Epidermal melanocyte (primary cell): ENCODE measurements around the gene PRF1.
"Not testable (repeated sequence)": the region's sequence is repeated elsewhere in the genome, so short reads cannot be mapped to it uniquely, and the experiment has no call there.

ENCODE experiments used
- DNase-seq: peaks from one replicate; pipeline ENCODE4 v3.0.0; 2011; ENCODE audit warnings: low spot score; ENCODE audit not compliant: insufficient read length

The PRF1 gene

DNA sequence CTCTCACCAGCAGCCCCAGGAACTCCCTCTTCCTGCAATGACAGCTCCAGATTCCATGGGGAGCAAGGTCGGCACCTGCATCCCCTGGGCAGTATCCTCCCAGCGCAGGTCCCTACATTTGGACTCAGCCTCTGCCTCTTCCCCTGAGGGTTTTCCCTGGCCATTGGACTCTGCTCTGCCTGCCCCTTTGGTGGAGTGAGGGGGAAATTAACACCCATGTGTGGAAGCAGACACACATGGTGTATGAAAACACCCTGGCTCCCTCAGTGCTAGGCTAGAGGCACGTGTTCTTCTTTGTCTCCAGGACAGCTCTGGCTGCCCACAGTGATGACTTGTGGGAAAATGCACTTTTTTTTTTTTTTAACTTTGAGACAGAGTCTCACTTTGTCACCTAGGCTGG lies 8.4 kb downstream of the PRF1 start:
- DNase-seq: no peak

DNA sequence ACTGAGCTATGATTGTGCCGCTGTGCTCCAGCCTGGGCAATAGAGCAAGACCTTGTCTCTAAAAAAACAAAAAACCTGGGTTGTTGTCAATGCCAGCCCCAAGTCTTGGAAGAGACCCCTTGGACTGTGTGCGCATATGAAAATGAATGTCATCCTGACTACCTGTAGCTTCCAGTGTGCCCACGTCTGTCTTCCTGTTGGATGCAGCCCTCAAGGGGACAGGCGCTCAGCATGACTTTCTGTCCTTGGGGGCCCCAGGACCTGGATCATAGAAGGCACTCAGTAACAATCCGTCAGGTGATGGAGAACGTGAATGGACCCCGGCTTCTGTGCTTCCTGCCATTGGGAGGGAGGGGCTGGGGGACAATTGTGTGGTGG lies 9.0 kb downstream of the PRF1 start:
- no peak for DNase-seq

DNA sequence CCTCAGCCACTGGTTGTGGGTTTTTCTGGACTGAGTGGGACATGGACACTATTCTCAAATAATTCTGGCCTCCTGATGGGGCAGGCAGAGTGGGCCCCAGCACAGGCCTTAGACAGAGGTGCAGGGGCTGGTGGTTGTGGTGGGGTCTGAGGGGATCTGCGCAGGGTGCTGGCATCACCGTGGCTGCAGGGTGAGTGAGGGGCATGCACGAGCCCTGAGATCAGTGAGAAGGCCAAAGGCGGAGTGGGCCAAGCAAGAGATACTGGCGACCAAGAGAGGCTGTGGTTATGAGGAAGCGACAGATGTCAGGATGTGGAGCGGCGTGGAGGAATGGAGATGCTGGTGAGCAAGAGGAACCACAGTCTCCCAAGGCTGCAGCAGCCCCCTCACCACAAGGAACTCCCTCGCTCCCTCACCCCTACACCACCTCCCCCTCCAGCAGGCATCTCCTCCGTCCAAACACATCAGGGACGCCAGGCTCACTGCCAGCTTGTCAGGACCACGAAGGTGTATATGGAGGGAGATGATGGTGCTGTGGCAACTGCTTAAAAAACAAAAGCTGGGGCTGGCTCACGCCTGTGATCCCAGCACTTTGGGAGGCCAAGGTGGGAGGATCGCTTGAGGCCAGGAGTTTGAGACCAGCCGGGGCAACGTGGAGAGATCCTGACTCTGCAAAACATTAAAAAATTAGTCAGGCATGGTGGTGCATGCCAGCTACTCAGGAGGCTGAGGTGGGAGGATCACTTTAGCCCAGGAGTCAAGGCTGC lies 9.6 kb downstream of the PRF1 start:
- DNase-seq: no peak

DNA sequence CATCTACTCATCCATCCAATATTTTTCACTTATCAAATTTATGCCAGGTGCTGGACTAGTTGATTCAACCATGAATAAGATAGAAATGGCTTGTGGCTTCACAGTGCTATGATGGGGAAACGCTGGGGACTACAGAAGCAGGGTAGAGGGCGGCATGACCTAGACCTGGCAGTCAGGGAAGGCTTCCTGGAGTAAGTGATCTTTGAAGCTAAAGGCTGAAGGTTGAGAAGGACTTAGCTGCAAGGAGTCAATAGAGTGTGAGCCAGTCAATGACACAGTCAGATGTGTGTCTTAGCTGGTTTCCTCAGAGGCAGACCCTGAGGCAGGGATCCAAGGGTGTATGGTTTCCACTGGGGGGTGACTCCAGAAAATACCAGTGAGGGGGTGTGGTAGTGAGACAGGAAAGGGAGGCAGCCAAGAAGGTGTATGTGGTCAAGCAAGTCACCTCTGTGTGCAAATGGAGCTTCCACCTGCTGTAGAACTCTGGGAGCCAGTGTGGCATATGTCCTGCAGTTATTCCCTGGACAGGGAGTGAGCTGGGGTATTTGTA lies 10.3 kb downstream of the PRF1 start:
- DNase-seq: no peak

DNA sequence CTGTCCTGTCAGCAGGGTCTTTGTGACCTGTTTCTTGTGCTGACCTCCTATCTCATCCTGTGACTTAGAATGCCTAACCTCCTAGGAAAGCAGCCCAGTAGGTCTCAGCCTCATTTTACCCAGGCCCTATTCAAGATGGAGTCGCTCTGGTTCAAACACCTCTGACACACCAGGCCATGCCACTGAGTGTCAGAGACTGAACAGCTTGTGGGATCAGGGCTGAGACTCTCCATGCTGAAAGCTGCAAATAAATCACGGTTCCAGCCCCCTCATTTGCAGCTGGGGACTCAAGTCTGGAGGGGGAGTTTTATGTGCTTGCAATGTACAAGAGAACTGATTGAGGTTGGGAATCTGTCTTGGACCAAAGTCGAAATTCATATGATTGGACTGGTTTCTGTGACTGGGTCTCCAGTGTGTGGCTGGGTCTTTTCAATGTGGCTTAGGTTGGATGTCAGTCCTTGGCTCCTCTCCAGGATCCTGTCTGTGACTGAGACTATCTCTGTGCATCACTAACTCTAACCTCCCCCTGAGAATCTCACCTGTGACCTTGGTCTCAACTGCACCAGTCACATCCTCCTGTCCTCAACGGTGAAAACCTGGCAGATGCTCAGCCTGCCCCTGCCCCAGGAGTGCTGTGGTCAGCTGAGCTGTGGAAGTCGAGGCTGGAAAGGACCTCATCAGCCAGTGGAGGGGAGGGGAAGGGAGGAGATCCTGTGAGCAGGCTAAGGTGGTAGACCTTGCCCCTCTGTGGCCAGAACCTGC lies 11.7 kb downstream of the PRF1 start:
- DNase-seq: no peak

DNA sequence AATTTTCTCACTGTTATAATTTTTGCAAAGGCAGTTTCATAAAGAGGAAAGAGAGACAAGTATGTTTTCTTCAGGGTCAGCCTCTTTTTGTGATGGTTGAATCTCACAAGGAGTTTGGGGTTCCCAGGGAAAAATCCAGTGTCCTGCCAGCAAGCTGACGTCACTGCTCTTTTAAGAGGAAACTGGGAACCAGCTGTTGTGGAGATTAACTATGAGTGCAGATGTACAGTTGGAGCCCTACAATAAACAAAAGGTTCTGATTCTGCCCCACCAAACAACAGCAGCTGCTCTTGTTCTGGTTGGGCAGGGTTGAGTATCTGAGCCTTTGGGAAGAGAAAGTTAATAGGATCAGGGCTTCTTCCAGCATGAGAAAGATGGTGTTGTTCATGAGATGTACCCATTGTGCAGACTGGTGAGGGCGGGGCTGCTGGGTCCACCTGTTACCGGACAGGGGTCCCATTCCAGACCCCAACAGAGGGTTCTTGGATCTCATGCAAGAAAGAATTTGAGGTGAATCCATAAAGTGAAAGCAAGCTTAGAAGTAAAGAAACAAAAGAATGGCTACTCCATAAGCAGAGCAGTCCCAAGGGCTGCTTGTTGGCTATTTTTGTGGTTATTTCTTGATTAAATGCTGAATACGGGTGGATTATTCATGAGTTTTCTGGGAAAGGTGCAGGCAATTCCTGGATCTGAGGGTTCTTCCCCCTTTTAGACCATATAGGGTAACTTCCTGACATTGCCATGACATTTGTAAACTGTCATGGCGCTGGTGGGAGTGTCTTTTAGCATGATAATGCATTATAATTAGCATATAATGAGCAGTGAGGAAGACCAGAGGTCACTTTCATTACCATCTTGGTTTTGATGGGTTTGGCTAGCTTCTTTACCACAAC lies 12.5 kb downstream of the PRF1 start:
- no peak for DNase-seq

DNA sequence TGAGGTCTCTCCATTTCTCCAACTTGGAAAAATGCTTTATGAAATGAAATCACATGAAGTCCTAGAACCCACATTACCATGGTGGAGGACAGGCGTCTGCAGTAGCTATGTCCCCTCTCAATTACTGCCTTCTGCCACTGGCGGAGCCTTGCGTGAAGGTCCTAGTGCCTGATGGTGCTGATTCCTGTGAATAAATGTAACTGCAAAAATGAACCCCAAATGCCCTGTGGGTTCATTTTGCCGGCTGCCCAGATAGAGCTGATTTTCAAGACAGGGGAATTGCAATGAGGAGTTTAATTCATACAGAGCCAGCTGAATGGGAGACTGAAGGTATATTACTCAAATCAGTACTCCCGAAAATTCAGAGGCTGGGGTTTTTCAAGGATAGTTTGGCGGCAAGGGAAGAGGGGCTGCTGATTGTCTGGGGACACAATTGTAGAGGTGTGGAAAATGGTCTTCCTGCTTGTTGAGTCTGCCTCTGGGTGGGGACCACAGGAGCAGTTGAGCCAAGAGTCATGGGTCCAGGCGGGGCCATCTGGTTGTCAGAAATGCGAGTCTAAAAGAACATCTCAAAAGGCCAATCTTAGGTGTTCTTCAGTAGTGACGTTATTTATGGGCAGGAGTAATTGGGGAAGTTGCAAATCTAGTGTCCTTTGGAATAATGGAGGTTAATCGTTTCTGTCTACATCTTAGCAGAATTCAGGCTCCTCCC lies 13.5 kb downstream of the PRF1 start:
- no peak for DNase-seq

DNA sequence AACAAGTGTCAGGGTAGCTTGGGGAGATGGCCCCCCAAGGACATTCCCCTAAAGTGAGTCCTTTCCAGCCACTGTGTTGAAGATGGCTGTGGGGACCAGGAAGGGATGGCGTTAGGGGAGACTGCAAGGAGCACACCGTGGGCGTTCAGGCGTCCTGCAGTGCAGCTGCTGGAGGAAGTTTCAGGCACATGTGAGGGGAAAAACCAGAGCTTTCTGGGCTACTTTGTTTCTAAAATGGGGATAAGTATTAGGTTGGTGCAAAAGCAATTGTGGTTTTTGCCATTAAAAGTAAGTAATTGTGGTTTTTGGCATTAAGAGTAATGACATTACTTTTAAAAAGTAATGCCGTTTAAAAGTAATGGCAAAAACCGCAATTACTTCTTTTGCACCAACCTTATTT lies 14.3 kb downstream of the PRF1 start:
- DNase-seq: no peak

DNA sequence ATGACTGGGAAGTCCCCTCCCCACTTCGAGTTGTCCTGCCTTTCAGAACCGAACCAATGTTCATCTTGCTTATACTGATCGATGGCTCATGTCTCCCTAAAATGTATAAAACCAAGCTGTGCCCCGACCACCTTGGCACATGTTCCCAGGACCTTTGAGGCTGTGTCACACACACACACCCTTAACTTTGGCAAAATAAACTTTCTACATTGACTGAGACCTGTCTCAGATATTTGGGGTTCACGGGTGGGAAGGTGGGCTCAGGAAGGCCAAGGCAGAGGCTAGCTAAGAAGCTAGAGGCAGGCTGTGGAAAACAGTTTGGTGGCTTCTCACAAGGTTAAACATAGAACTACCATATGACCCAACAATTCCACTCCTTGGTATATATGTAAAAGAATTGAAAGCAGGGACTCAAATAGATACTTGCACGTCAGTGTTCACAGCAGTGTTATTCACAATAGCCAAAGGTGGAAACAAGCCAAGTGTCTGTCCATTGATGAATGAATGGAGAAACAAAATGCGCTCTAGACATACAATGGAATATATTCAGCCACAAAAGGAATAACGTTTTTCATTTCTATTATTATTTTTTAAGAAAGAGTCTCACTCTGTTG lies 15.4 kb downstream of the PRF1 start:
- no peak for DNase-seq

DNA sequence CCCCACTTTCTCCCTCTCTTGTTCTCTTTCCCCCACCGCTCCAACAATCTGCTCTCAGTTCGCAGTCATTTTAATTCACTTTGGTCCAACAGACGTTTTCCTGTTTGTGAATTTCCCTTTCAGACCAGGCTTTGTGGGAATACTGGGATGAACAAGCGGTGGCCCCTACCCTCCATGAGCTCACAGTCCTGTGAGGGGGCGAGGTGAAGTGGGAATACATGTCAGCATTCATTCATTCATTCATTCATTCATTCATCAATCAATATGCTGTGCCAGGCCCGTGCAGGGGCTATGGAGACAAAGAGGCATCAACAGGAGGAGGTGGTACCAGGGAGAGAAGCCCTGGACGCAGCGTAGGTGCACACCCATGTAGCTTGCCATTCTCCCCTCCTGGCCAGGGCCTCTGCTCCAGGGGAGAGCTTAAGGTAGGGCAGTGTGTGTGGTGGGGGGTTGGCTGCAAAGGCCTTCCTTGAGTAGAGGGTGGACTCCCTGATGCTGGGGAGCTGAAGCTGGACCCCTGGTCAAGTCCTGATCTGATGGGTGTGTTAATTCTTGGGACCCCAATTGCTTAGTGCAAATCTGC lies 16.1 kb downstream of the PRF1 start:
- DNase-seq: no peak

DNA sequence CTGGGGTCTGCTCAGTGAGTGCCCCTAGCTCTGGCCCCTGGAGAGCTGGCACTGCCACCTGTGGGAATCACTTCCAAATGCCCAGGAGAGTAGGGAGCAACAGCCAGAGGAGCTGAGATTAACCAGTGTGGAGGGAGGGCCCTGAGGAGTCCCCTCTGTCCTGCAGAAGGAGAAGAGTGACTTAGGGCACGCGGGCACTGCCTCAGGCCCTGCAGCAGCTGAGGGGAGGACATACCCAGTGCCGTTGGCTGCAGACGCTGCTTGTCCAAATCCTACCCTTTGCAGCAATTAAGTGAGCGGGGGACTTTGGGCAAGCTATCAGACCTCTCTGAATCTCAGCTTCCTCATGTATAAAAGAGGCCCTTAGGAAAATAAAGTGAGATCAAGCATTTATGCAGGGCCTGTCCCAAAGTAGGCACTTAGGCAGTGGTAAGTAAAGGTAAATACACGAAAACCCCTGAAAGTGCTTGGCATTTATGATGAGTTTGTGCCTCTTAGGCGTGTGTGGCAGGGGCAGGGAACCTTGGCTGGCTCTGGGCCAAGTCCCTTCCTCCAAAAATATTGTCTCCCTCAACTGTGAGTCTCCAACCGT lies 16.9 kb downstream of the PRF1 start:
- DNase-seq: no peak

DNA sequence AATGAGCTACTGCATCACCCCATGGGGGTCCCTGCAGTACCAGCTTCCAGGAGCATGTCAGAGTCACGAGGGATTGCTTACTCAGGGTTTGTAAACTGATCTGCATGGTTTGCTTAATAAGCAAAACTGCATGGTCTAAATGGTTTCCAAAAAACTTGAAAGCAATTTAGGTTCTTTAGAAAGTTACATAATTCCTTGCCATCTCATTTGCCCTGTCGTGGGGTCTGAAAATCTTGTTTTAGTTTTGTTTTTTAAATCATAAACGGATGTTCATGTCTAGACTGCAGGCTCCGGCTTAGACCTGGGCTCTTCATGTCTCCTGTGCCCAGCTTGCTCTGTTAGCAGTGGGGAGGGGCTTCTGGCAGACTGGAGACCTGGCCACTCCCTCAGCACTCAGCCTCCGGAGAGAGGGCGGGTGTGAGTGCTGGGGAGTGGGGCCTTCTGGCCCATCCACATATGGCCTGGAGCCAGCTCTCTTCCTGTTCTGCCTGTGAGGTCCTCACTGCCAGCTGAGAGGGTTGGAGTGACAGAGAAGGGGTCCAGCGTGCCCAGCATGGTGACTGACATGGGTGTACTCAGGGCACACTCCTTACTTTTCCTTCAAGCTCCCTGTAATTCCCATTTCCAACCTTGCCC lies 17.5 kb downstream of the PRF1 start:
- DNase-seq: no peak

DNA sequence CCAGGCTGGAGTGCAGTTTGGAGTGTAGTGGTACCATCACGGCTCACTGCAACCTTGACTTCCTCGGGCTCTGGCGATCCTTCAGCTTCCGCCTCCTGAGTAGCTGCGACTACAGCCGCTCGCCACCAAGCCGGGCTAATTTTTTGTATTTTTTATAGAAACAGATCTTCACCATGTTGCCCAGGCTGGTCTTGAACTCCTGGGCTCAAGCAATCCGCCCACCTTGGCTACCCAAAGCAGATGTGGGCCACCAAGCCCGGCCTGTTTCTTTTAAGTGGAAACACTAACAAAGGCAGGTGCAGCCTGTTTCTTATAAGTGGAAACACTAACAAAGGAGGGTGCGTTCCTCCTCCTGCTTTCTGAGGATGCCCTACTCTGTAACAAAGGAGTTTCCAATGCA lies 18.2 kb downstream of the PRF1 start:
- DNase-seq: no peak

DNA sequence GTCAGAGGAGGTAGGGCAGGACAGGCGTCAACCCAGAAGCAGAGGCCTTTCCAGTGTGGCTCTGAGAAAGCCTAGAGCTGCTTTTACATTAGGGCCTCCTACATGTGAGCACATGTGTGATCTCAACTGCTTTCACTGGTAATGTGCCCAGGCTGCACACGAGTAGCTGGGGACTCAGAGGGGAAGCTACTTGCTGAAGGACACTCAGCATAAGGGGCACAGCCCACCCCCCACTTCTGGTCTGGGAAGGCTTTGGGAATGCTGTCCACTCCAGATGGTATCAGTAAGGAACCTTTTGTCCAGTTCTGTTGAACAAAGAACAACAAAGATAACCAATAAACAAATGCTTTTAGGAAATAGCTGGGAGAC lies 18.9 kb downstream of the PRF1 start:
- no peak for DNase-seq

DNA sequence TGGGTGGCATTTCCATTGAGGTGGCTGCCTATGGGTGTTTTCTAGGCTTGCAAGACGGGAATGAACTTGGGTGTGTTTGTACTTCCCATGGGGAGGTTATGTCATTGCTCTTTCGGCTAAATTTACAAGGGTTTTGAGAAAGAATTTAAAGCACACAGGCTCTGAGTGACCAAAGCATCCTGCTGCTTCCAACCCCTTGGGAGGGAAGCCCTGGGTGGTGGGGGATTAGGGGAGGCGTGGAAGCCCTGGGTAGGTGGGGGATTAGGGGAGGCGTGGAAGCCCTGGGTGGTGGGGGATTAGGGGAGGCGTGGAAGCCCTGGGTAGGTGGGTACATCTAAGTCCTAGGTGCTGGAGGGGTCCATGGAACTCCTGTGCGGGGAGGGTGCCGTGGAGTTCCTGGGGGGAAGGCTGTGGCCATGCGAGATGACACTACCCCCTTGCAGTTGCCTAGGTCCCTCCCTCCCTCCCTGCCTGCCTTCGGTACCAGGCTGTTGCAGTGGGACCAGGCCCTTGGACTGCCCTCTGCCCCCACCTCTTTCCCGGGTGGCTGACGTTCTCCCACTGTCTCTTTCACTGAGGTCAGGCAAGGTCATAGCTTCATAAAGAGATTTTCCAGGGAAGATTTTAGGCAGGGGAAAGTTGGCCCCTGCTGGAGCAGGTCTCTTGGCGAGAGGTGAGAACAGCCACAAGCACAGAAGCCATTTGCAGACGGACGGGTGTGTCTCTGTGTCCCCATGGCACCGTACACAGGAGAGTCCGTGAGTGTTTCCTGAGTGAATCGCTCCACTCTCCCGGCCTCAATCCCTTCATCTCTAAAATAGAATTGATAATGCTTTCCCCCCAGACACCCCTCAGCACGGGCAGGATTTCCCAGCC lies 19.5 kb downstream of the PRF1 start:
- DNase-seq: no peak

DNA sequence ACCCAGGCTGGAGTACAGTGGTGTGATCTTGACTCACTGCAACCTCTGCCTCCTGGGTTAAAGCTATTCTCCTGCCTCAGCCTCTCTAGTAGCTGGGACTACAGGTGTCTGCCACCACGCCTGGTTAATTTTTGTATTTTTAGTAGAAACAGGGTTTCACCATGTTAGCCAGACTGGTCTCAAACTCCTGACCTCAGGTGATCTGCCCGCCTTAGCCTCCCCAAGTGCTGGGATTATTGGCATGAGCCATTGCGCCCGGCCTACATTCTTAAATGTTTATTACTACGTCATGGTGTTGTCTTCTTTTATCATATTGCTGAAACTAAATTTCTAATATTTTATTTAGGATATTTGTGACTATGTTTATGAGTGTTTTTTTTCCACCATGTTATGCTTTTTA lies 21.4 kb downstream of the PRF1 start:
- DNase-seq: not testable (repeated sequence)

DNA sequence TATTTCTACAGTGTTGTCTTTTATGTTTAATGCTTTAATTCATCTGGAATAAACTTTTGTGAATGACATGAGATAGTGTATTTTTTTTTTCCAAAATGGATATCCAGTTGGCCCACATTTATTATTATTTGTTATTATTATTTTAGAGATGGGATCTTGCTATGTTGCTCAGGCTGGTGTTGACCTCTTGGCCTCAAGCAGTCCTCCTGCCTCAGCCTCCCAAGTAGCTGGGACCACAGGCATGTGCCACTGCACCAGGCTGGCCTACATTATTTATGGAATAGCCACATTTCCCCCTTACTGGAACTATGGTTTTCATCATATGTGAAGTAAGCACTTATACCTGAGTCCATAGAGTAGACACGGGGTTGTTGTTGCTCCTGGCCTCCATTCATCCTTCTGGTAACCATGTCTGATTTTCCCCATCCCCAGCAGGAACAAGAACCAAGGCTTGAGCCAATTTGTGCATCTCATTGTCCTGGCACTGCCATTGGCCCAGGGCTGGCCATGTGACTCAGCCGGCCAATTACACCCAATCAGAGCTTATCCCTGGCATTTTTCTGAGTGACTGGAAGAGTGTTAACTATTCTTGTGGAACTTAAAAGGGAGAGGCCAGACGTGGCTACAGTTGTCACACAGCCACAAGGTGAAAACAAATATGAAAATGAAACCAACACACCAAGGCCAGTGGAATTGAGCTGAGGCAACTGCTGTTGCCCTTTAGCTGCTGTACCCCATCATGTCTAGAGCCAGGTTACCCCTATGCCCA lies 23.1 kb downstream of the PRF1 start:
- no peak for DNase-seq
